HG03378 (cell line): Measurements from ENCODE around the gene ACTG2.
"Not testable (repeated sequence)": the region's sequence is repeated elsewhere in the genome, so short reads cannot be mapped to it uniquely, and the experiment has no call there.

Experiments used
- ATAC-seq: cut with Tn5 transposase; IDR thresholded peaks from one replicate; pipeline ENCODE4 v1.9.1; 2021; ENCODE audit warnings: mild to moderate bottlenecking, moderate library complexity; ENCODE audit not compliant: unreplicated experiment

Gene ACTG2

GRCh38 chr2:73892631-73893329, at the start of gene ACTG2:
TSS of gene ACTG2 (plus strand) at chr2:73893008. CDS start at chr2:73901312, 8,304 bp downstream.
- no peak for ATAC-seq

- no peak for ATAC-seq
Observed at GRCh38 chr2:73844087-73844486, 48.7 kb upstream of the ACTG2 start.

- ATAC-seq = no peak
Observed at GRCh38 chr2:73850009-73850408, 42.8 kb upstream of the ACTG2 start.

- ATAC-seq = no peak
Observed at GRCh38 chr2:73851274-73851673, 41.5 kb upstream of the ACTG2 start.

GRCh38 chr2:73852020-73852419, 40.8 kb upstream of the ACTG2 start:
- no peak for ATAC-seq

- no peak for ATAC-seq
Observed at GRCh38 chr2:73855526-73855925, 37.3 kb upstream of the ACTG2 start.

GRCh38 chr2:73856214-73856613, 36.6 kb upstream of the ACTG2 start:
- ATAC-seq = no peak

- ATAC-seq = no peak
Observed at GRCh38 chr2:73859721-73860586, 32.9 kb upstream of the ACTG2 start.

GRCh38 chr2:73862987-73863386, 29.8 kb upstream of the ACTG2 start:
- no peak for ATAC-seq

- ATAC-seq = no peak
Observed at GRCh38 chr2:73868204-73868978, 24.4 kb upstream of the ACTG2 start.

GRCh38 chr2:73870084-73870483, 22.7 kb upstream of the ACTG2 start:
- no peak for ATAC-seq

GRCh38 chr2:73877071-73877802, 15.6 kb upstream of the ACTG2 start:
- no peak for ATAC-seq

- ATAC-seq = not testable (repeated sequence)
Observed at GRCh38 chr2:73877984-73878383, 14.8 kb upstream of the ACTG2 start.

GRCh38 chr2:73885406-73885805, 7.4 kb upstream of the ACTG2 start:
- no peak for ATAC-seq

GRCh38 chr2:73886357-73886756, 6.5 kb upstream of the ACTG2 start:
- no peak for ATAC-seq

- not testable (repeated sequence) for ATAC-seq
Observed at GRCh38 chr2:73887596-73888353, 5.0 kb upstream of the ACTG2 start.

- no peak for ATAC-seq
Observed at GRCh38 chr2:73888388-73888787, 4.4 kb upstream of the ACTG2 start.

- no peak for ATAC-seq
Observed at GRCh38 chr2:73889206-73889605, 3.6 kb upstream of the ACTG2 start.

- ATAC-seq = no peak
Observed at GRCh38 chr2:73890301-73891092, 2.3 kb upstream of the ACTG2 start.
